Panc1 (cell line): ENCODE results near the gene TP53AIP1. TPM values are rescaled to one million over a fixed set of nuclear protein-coding genes. Genes with fewer than 3 reads are reported as not detected.

Experiments used
- ATAC-seq: fragments of 200-7000 bp; cut with Tn5 transposase; 2 replicates; pipeline ENCODE4 v1.9.1; 2020; ENCODE audit warnings: mild to moderate bottlenecking, moderate library complexity
- BruUV-seq: library from RNA; stranded (reverse); fragments of 400-500 nt; replicated peaks from 2 replicates; lab custom pipeline; 2021; lab: Mats Ljungman, UMichigan
- CTCF ChIA-PET: fragments of 300-600 bp; sonication (Branson Sonifier 250); formaldehyde crosslinking; loops from one replicate; lab custom pipeline; 2022; ENCODE audit warnings: antibody characterized with exemption; lab: Charles Lee
- POLR2A ChIA-PET: fragments of 300-600 bp; sonication (Branson Sonifier 250); formaldehyde crosslinking; loops from one replicate; lab custom pipeline; 2022; ENCODE audit warnings: antibody characterized with exemption; lab: Charles Lee
- DNase-seq: peaks from one replicate; pipeline ENCODE4 v3.0.0-alpha.2; 2010; ENCODE audit warnings: low read depth, low spot score
- H3K27ac ChIP-seq: 2 replicates; pipeline ENCODE4 v1.5.1; 2011; ENCODE audit warnings: mild to moderate bottlenecking, low read length, inconsistent platforms
- H3K27me3 ChIP-seq: fragments of 200-500 bp; sonication (Bioruptor generic); 2 replicates; pipeline ENCODE4 v1.6.0; 2014; ENCODE audit warnings: low read length, inconsistent platforms; ENCODE audit not compliant: control insufficient read depth, insufficient read depth
- H3K36me3 ChIP-seq: fragments of 200-500 bp; sonication (Bioruptor generic); 2 replicates; pipeline ENCODE4 v1.5.1; 2014; ENCODE audit warnings: inconsistent platforms, mild to moderate bottlenecking, low read length, moderate library complexity; ENCODE audit not compliant: control insufficient read depth, insufficient read depth
- H3K4me1 ChIP-seq: 2 replicates; pipeline ENCODE4 v1.5.1; 2011; ENCODE audit warnings: inconsistent platforms, mild to moderate bottlenecking, low read length, moderate library complexity; ENCODE audit not compliant: control insufficient read depth, insufficient read depth
- H3K4me3 ChIP-seq, 2 experiments: 2 replicates each; pipeline ENCODE4 v1.5.1; 2011 to 2012; ENCODE audit warnings: low read depth in 2 of 2, low read length in 2 of 2, mild to moderate bottlenecking in 2 of 2, inconsistent platforms in 1 of 2, moderate library complexity in 1 of 2
- H3K9me3 ChIP-seq: fragments of 200-500 bp; sonication (Bioruptor generic); 2 replicates; pipeline ENCODE4 v1.5.1; 2014; ENCODE audit warnings: low read depth, mild to moderate bottlenecking, inconsistent platforms, low read length, moderate library complexity; ENCODE audit not compliant: control insufficient read depth, insufficient read depth
- CTCF ChIP-seq: fragments of 450-650 bp; IDR thresholded peaks from 2 replicates; pipeline ENCODE4 v1.5.1; 2017; ENCODE audit warnings: mild to moderate bottlenecking
- POLR2AphosphoS5 ChIP-seq: IDR thresholded peaks from 2 replicates; pipeline ENCODE4 v1.6.1; 2012; ENCODE audit warnings: mild to moderate bottlenecking, low read depth, low read length, moderate library complexity
- REST ChIP-seq, 2 experiments: IDR thresholded peaks; 2 replicates each; pipeline ENCODE4 v1.6.1; 2011 to 2012; ENCODE audit warnings: low read depth in 2 of 2, control low read depth in 1 of 2, low read length in 1 of 2, mild to moderate bottlenecking in 1 of 2, moderate library complexity in 1 of 2; ENCODE audit not compliant: insufficient read depth in 1 of 2
- SIN3A ChIP-seq: IDR thresholded peaks from 2 replicates; pipeline ENCODE4 v1.6.1; 2012; ENCODE audit warnings: low read depth, mild to moderate bottlenecking, low read length, moderate library complexity, borderline replicate concordance; ENCODE audit not compliant: insufficient read depth
- TCF7L2 ChIP-seq: IDR thresholded peaks from 2 replicates; pipeline ENCODE4 v1.6.1; 2011; ENCODE audit warnings: mild to moderate bottlenecking, low read depth, low read length, inconsistent platforms
- in situ Hi-C: cut with HindIII; loops from 2 replicates; pipeline ENCODE4 v1.10.0; 2016; ENCODE audit warnings: low sequenced_read_pairs, low pct_unique_long_range_greater_than_20kb
- intact Hi-C: fragments of 100-400 bp; cut with micrococcal nuclease; formaldehyde crosslinking; loops from one replicate; pipeline ENCODE4 v1.10.0; 2022; ENCODE audit not compliant: unreplicated experiment
- total RNA-seq: library from RNA; stranded (reverse); gene quantifications from one replicate; pipeline ENCODE4 v1.2.1, GENCODE V29; 2021; ENCODE audit not compliant: unreplicated experiment

TP53AIP1 gene
- total RNA-seq, 1 experiment from 2014 or later = 0.08 TPM

GRCh38 chr11:128947773-128948172, 5.1 kb upstream of the TP53AIP1 start:
- TF ChIP-seq TCF7L2 (no peak), REST (IDR thresholded peaks at IDR 0.05; ENCODE audit: insufficient read depth in 1 of 2, low read depth in 2 of 2, low read length in 1 of 2) (no peak), CTCF (no peak), SIN3A (no peak), POLR2AphosphoS5 (no peak)
- POLR2A ChIA-PET = no interaction called here
- Histone ChIP-seq H3K4me3 (no peak overlapping the region), H3K4me1 (no peaks in the 10 kb centered on the region), H3K36me3 (no peaks in the 10 kb centered on the region), H3K27me3 (no peaks in the 10 kb centered on the region), H3K27ac (no peak overlapping the region), H3K9me3 (no peaks in the 10 kb centered on the region)
- CTCF ChIA-PET = interaction anchor here (0.9 kb wide), 1 partner anchor 9 kb away, joined by 3 read pairs; no protein-coding TSS in a partner anchor
- intact Hi-C loops = no loop called here
- no peak for ATAC-seq
- no TSS peak for BruUV-seq
- in situ Hi-C loops = no loop called here
- DNase-seq = no peak

GRCh38 chr11:128946648-128947047, 4.0 kb upstream of the TP53AIP1 start:
- ATAC-seq = no peak
- ChIA-PET CTCF (interaction anchor here (0.6 to 1.0 kb wide), 2 partner anchors 10 to 98 kb away, joined by 5 to 8 read pairs; no protein-coding TSS in a partner anchor), POLR2A (no interaction called here)
- no peak for DNase-seq
- in situ Hi-C loops (no loop called here), intact Hi-C loops (no loop called here)
- Histone ChIP-seq H3K9me3 (no peaks in the 10 kb centered on the region), H3K36me3 (no peaks in the 10 kb centered on the region), H3K27me3 (no peaks in the 10 kb centered on the region), H3K4me1 (no peaks in the 10 kb centered on the region), H3K4me3 (no peak overlapping the region), H3K27ac (no peak overlapping the region)
- TF ChIP-seq REST (IDR thresholded peaks at IDR 0.05; ENCODE audit: insufficient read depth in 1 of 2, low read depth in 2 of 2, low read length in 1 of 2) = no peak
- TF ChIP-seq TCF7L2 = no peak
- TF ChIP-seq CTCF = no peak
- no peak for TF ChIP-seq SIN3A
- TF ChIP-seq POLR2AphosphoS5 = no peak
- BruUV-seq = no TSS peak
